Measurements from ENCODE around the gene PPM1D. TPM values are rescaled to one million over a fixed set of nuclear protein-coding genes. Genes with fewer than 3 reads are reported as not detected.
A peak's percentile ranks its signal among the peaks of the same experiment; 100 is the strongest.

The PPM1D gene
- total and polyA plus RNA-seq, 2 of the 13 experiments (the other 11 are each of a cell fraction or from before 2014, with no cell fraction given): 8.0 to 26.2 TPM

DNA sequence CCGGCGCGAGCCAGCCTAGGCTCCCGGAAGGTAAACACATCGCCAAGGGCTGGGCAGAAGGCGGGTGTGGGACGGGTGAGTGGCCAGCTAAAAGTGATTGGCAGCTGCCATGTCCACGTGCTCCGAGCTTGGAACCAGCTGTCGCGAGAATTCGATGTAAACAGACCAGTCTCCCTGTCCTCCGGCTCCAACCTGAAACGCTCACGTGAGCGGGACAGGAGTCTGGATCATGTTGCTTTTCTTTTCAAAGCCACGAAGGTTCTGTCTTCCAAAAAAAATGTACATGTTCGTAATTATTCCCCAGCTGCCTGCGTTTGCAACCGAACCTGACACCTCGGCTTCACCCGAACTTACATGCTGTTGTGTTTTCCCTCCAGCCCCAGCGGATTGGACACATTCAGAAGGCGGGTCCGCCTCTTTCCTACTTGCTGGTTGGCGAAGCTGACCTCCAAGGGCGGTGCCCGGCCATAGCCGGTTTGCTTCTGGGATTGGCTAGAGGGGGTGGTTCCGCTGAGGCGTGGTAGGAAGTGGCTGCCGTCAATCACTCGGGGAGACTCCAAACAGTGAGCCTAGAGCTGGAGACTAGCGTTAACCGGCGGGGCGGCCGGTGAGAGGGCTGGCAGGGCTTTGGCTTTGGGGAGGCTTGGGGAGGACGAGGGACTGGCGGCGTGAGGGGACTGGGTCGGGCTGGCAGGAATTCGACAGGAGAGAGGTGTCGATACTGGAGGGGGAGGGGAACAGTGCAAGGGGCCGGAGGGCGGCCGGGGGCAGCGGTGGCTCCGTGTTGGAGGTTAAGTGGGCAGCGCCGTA, 77.5 kb downstream of the PPM1D start, which contains the start of gene BCAS3 (continued):
- TF ChIP-seq, protein P1, sequence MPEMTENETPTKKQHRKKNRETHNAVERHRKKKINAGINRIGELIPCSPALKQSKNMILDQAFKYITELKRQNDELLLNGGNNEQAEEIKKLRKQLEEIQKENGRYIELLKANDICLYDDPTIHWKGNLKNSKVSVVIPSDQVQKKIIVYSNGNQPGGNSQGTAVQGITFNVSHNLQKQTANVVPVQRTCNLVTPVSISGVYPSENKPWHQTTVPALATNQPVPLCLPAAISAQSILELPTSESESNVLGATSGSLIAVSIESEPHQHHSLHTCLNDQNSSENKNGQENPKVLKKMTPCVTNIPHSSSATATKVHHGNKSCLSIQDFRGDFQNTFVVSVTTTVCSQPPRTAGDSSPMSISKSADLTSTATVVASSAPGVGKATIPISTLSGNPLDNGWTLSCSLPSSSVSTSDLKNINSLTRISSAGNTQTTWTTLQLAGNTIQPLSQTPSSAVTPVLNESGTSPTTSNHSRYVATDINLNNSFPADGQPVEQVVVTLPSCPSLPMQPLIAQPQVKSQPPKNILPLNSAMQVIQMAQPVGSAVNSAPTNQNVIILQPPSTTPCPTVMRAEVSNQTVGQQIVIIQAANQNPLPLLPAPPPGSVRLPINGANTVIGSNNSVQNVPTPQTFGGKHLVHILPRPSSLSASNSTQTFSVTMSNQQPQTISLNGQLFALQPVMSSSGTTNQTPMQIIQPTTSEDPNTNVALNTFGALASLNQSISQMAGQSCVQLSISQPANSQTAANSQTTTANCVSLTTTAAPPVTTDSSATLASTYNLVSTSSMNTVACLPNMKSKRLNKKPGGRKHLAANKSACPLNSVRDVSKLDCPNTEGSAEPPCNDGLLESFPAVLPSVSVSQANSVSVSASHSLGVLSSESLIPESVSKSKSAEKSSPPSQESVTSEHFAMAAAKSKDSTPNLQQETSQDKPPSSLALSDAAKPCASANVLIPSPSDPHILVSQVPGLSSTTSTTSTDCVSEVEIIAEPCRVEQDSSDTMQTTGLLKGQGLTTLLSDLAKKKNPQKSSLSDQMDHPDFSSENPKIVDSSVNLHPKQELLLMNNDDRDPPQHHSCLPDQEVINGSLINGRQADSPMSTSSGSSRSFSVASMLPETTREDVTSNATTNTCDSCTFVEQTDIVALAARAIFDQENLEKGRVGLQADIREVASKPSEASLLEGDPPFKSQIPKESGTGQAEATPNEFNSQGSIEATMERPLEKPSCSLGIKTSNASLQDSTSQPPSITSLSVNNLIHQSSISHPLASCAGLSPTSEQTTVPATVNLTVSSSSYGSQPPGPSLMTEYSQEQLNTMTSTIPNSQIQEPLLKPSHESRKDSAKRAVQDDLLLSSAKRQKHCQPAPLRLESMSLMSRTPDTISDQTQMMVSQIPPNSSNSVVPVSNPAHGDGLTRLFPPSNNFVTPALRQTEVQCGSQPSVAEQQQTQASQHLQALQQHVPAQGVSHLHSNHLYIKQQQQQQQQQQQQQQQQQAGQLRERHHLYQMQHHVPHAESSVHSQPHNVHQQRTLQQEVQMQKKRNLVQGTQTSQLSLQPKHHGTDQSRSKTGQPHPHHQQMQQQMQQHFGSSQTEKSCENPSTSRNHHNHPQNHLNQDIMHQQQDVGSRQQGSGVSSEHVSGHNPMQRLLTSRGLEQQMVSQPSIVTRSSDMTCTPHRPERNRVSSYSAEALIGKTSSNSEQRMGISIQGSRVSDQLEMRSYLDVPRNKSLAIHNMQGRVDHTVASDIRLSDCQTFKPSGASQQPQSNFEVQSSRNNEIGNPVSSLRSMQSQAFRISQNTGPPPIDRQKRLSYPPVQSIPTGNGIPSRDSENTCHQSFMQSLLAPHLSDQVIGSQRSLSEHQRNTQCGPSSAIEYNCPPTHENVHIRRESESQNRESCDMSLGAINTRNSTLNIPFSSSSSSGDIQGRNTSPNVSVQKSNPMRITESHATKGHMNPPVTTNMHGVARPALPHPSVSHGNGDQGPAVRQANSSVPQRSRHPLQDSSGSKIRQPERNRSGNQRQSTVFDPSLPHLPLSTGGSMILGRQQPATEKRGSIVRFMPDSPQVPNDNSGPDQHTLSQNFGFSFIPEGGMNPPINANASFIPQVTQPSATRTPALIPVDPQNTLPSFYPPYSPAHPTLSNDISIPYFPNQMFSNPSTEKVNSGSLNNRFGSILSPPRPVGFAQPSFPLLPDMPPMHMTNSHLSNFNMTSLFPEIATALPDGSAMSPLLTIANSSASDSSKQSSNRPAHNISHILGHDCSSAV (CRISPR knock-in tag; IDR thresholded peaks at IDR 0.05; ENCODE audit: borderline replicate concordance): peak; percentile 79; the same call in 1 of the 2 replicates
- TF ChIP-seq, protein P2, sequence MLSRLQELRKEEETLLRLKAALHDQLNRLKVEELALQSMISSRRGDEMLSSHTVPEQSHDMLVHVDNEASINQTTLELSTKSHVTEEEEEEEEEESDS (CRISPR knock-in tag; IDR thresholded peaks at IDR 0.05; ENCODE audit: borderline replicate concordance): peak; percentile 93; the same call in 1 of the 2 replicates
- TF ChIP-seq IRX3 (CRISPR knock-in tag; IDR thresholded peaks at IDR 0.05; ENCODE audit: borderline replicate concordance, low read depth): 0 out of 2 replicates have a peak, but pooled peaks have one; percentile 41
- TF ChIP-seq, protein P3, sequence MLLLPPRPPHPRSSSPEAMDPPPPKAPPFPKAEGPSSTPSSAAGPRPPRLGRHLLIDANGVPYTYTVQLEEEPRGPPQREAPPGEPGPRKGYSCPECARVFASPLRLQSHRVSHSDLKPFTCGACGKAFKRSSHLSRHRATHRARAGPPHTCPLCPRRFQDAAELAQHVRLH (CRISPR knock-in tag; IDR thresholded peaks at IDR 0.05; ENCODE audit: borderline replicate concordance, low read depth): peak; percentile 75
- peak; percentile 78 for TF ChIP-seq ZNF605 (CRISPR knock-in tag; IDR thresholded peaks at IDR 0.05)
- peak; percentile 60; the same call in 1 of the 2 replicates for TF ChIP-seq HNRNPL (IDR thresholded peaks at IDR 0.05; ENCODE audit: low read depth, low read length)
- TF ChIP-seq, protein P4, sequence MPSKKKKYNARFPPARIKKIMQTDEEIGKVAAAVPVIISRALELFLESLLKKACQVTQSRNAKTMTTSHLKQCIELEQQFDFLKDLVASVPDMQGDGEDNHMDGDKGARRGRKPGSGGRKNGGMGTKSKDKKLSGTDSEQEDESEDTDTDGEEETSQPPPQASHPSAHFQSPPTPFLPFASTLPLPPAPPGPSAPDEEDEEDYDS (CRISPR knock-in tag; IDR thresholded peaks at IDR 0.05): peak; percentile 86
- TF ChIP-seq, protein P5, sequence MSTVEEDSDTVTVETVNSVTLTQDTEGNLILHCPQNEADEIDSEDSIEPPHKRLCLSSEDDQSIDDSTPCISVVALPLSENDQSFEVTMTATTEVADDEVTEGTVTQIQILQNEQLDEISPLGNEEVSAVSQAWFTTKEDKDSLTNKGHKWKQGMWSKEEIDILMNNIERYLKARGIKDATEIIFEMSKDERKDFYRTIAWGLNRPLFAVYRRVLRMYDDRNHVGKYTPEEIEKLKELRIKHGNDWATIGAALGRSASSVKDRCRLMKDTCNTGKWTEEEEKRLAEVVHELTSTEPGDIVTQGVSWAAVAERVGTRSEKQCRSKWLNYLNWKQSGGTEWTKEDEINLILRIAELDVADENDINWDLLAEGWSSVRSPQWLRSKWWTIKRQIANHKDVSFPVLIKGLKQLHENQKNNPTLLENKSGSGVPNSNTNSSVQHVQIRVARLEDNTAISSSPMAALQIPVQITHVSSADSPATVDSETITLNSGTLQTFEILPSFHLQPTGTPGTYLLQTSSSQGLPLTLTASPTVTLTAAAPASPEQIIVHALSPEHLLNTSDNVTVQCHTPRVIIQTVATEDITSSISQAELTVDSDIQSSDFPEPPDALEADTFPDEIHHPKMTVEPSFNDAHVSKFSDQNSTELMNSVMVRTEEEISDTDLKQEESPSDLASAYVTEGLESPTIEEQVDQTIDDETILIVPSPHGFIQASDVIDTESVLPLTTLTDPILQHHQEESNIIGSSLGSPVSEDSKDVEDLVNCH (CRISPR knock-in tag; IDR thresholded peaks at IDR 0.05): peak; percentile 90
- no peak for TF ChIP-seq RBM22 (optimal IDR thresholded peaks at IDR 0.05; ENCODE audit: low read length)
- TF ChIP-seq NR2F2 (IDR thresholded peaks at IDR 0.05; ENCODE audit: borderline replicate concordance, low read depth): 0 out of 2 replicates have a peak, but pooled peaks have one; percentile 15
- TF ChIP-seq, protein P6, sequence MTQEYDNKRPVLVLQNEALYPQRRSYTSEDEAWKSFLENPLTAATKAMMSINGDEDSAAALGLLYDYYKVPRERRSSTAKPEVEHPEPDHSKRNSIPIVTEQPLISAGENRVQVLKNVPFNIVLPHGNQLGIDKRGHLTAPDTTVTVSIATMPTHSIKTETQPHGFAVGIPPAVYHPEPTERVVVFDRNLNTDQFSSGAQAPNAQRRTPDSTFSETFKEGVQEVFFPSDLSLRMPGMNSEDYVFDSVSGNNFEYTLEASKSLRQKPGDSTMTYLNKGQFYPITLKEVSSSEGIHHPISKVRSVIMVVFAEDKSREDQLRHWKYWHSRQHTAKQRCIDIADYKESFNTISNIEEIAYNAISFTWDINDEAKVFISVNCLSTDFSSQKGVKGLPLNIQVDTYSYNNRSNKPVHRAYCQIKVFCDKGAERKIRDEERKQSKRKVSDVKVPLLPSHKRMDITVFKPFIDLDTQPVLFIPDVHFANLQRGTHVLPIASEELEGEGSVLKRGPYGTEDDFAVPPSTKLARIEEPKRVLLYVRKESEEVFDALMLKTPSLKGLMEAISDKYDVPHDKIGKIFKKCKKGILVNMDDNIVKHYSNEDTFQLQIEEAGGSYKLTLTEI (CRISPR knock-in tag; conservative IDR thresholded peaks at IDR 0.05): no peak
- TF ChIP-seq ELF3 (CRISPR knock-in tag; IDR thresholded peaks at IDR 0.05): peak; percentile 58
- TF ChIP-seq CREB1 (IDR thresholded peaks at IDR 0.05): peak; percentile 73
- TF ChIP-seq CREB1 (CRISPR knock-in tag; IDR thresholded peaks at IDR 0.05): peak; percentile 92
- TF ChIP-seq ZNF367 (CRISPR knock-in tag; IDR thresholded peaks at IDR 0.05; ENCODE audit: borderline replicate concordance): peak; percentile 49; the same call in 1 of the 2 replicates

Data from HepG2 (cell line).